Upper lobe of left lung (tissue), 4 donors: ENCODE data around the gene NOP56.

Experiments
- POLR2A ChIP-seq, 4 donors: fragments of 450-650 bp; IDR thresholded peaks; one replicate each; pipeline ENCODE4 v1.5.1; 2016 to 2017; ENCODE audit warnings: antibody characterized with exemption in 4 of 4, mild to moderate bottlenecking in 2 of 4
- POLR2AphosphoS5 ChIP-seq, 2 donors: sonication (generic); formaldehyde crosslinking; IDR thresholded peaks; one replicate each; pipeline ENCODE4 v1.5.1; 2017; ENCODE audit warnings: antibody characterized with exemption in 2 of 2
- TF ChIP-seq, protein P1 (sequence below), 6 experiments: fragments of 450-650 bp in 4 of 6; fragments of 200-600 bp in 2 of 6; sonication (generic) in 2 of 6; IDR thresholded peaks; one replicate each; pipeline ENCODE4 v1.5.1; 2016 to 2019; ENCODE audit warnings: antibody characterized with exemption in 6 of 6

GRCh38 chr20:2696646-2697045 lies 44.2 kb downstream of the NOP56 start:
- TF ChIP-seq, protein P1, sequence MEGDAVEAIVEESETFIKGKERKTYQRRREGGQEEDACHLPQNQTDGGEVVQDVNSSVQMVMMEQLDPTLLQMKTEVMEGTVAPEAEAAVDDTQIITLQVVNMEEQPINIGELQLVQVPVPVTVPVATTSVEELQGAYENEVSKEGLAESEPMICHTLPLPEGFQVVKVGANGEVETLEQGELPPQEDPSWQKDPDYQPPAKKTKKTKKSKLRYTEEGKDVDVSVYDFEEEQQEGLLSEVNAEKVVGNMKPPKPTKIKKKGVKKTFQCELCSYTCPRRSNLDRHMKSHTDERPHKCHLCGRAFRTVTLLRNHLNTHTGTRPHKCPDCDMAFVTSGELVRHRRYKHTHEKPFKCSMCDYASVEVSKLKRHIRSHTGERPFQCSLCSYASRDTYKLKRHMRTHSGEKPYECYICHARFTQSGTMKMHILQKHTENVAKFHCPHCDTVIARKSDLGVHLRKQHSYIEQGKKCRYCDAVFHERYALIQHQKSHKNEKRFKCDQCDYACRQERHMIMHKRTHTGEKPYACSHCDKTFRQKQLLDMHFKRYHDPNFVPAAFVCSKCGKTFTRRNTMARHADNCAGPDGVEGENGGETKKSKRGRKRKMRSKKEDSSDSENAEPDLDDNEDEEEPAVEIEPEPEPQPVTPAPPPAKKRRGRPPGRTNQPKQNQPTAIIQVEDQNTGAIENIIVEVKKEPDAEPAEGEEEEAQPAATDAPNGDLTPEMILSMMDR (IDR thresholded peaks at IDR 0.05): no peak
- TF ChIP-seq POLR2A (IDR thresholded peaks at IDR 0.05): no peak
- TF ChIP-seq POLR2AphosphoS5 (IDR thresholded peaks at IDR 0.05): no peak
